ENCODE measurements around the gene CLTB.
A peak's percentile ranks its signal among the peaks of the same experiment; 100 is the strongest.

CLTB gene, protein sequence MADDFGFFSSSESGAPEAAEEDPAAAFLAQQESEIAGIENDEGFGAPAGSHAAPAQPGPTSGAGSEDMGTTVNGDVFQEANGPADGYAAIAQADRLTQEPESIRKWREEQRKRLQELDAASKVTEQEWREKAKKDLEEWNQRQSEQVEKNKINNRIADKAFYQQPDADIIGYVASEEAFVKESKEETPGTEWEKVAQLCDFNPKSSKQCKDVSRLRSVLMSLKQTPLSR

GRCh38 chr5:176415952-176416924, at the start of gene CLTB:
TSS of gene CLTB (minus strand) at chr5:176416539. CDS start at chr5:176416363, 176 bp downstream.
- TF ChIP-seq ZFX (IDR thresholded peaks at IDR 0.05; ENCODE audit: borderline replicate concordance) (no peak), CTCF (IDR thresholded peaks at IDR 0.05) (peak; percentile 97)
- H3K27ac ChIP-seq = peak within 1 kb of the TSS; percentile 78

DNA sequence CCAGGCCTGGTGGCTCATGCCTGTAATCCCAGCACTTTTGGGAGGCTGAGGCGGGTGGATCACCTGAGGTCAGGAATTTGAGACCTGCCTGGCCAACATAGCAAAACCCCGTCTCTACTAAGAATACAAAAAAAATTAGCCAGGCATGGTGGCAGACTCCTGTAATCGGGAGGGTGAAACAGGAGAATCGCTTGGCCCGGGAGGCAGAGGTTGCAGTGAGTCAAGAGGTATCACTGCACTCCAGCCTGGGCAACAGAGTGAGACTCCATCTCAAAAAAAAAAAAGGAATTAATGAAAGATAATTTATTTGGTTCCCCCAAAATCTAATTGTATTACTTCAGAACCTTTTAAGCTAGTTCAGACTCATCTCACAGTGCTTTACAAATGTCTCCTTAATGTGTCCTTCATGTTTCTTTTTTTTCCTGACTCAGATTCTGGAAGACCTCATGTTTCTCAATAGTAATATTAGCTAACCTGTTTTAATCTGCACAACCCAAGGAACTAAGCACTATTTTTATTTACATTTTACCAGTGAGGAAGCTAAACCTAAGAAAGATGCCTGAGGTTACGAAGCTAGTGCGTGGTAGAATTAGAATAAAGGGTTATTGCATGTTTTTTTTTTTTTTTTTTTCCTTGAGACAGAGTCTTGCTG, 46.9 kb upstream of the CLTB start:
- H3K27ac ChIP-seq = no peak overlapping the region
- no peak for TF ChIP-seq ZFX (IDR thresholded peaks at IDR 0.05; ENCODE audit: borderline replicate concordance)
- no peak for TF ChIP-seq CTCF (IDR thresholded peaks at IDR 0.05)

GRCh38 chr5:176461349-176461748, 45.0 kb upstream of the CLTB start:
- no peak for TF ChIP-seq ZFX (IDR thresholded peaks at IDR 0.05; ENCODE audit: borderline replicate concordance)
- TF ChIP-seq CTCF (IDR thresholded peaks at IDR 0.05) = no peak
- H3K27ac ChIP-seq = no peak overlapping the region

DNA sequence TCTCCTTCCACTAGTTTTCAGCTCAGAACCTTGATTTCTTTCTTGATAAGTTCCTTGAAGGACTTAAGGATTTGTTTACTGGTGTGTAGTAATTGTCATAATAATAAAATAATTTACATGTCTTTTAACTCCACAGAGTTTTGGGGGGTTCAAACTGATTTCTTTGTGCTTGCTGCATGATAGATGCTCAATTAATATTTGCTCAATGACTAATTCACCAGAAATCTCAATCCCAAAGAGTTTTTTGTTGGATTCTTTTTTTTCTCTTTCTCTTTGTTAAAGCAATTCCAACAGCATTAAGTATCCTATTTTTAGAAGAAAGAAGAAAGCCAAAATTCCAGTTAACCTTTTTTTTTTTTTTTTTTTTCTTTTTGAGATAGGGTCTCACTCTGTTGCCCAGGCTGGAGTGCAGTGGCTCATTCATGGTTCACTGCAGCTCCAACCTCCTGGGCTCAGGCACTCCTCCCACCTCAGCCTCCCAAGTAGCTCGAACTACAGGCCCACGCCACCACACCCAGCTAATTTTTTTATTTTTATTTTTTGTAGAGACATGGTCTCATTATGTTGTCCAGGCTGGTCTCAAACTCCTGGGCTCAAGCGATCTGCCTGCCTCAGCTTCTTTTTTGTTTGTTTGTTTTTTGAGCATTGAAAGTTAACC, 42.7 kb upstream of the CLTB start:
- TF ChIP-seq ZFX (IDR thresholded peaks at IDR 0.05; ENCODE audit: borderline replicate concordance) = no peak
- no peak for TF ChIP-seq CTCF (IDR thresholded peaks at IDR 0.05)
- H3K27ac ChIP-seq = no peak overlapping the region

- no peak overlapping the region for H3K27ac ChIP-seq
- TF ChIP-seq ZFX (IDR thresholded peaks at IDR 0.05; ENCODE audit: borderline replicate concordance) (no peak), CTCF (IDR thresholded peaks at IDR 0.05) (no peak)
These were observed 38.5 kb upstream of the CLTB start for GRCh38 chr5:176454724-176455394.

DNA sequence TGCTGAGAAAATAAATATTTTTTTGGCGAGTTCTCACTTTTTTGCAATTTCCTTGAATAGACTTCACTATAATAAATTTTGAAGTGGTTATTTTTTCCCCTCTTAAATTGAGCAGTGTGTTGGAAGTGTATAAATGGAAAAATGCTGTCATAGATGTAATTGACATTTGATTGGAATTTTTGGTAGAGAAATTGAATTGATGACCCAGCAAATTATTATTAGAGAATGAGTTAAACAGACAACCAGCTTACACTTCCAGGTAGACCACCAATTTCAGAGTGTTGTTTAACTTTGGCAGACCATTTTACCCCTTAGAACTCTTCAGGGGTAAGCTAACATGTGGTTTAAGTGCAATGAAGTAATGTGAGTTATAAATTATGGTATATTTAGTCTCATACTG, 33.7 kb upstream of the CLTB start:
- TF ChIP-seq ZFX (IDR thresholded peaks at IDR 0.05; ENCODE audit: borderline replicate concordance) (no peak), CTCF (IDR thresholded peaks at IDR 0.05) (no peak)
- no peak overlapping the region for H3K27ac ChIP-seq
